Measurements from ENCODE around the gene NAT9.

The NAT9 gene

DNA sequence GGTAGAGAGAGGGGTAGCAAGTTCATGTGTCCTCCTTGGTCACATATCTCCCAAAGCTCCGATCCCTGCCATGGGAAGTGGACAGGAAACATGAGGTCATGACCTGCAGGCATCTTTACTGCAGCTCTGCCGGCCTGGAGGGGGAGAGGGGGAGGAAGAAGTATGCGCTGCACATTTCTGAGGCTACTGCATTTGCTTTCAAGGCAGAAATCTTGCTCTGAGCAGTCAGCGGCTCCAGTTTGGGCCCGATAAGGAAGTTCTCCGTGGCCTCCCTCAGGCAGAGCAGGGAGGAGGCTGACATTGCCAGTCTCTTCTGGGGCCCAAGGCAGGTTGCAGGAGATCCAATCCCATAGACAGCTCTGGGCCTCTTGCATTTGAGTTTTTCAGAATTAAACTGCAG is 29.2 kb downstream of the NAT9 start:
- no peak for DNase-seq

DNA sequence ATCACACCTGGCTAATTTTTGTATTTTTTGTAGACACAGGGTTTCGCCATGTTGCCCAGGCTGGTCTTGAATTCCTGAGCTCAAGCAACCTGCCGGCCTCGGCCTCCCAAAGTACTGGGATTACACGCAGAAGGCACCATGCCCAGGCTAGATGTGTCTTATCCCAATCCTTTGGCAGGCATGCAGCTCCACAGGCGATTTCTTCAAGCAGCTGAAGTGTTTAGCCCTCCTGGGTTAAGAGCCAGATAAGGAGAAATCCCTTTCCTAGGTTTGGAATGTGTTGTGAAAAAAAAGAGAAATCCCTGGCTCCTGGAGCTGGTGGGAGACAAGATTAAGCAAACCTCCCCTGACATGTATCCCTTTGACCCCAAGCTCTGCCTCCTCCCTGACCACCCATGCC is 29.8 kb downstream of the NAT9 start:
- DNase-seq = no peak

DNA sequence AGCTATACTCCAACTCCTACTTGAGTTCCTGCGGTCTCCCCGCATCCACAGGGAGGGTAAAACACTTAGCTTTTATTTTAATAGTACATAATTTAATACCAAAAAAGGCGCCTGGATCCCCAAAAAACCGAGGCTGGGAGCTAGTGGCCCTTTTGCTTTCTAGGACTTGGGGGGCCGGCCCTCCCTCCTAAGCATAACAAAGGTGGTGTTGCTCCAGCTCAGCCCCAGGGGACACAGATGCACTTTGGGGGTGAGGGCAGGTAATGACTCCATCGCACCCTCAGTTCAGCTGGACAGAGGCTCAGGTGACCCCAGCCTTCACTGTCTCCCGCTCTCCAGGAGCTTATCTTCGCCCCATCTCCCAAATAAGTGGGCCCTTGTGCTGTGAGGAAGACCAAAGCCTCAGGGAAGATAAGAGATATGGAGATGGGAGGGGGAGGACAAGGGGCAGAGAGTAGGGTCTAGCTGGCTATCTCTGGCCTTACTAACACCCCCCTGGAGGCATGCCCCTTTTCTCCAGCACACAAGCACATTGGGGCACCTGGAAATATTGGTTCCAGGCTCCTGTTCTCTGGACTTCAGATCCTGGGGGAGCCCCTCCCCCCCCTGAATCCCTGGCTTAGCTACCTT is 30.5 kb downstream of the NAT9 start:
- no peak for DNase-seq

DNA sequence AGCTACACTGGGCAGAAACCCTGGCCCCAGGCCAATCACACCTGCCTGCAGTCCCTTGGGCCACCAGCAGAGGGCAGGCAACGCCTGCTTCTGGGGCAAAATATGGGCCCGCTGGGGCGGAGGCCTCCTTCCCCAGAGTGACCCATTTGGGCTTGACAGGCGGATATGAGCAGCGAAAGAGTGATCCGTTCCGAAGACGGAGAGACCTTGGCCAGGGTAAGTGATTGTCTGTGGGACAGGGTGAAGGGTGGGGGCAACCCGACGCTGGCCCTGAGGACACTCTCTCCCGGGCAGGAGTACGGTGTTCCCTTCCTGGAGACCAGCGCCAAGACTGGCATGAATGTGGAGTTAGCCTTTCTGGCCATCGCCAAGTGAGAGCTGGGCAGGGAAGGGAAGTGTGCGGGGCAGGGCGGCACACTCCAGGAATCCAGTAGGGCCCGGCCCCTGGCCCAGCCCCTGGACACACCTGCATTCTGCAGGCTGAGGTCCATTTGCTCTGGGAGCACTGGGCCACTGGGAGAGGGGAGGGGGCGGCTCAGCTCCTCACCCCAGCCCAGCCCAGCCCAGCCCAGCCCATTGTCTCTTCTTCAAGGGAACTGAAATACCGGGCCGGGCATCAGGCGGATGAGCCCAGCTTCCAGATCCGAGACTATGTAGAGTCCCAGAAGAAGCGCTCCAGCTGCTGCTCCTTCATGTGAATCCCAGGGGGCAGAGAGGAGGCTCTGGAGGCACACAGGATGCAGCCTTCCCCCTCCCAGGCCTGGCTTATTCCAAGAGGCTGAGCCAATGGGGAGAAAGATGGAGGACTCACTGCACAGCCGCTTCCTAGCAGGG is 31.2 kb downstream of the NAT9 start:
- DNase-seq = peak in 49 of 51 donors; percentile 32 to 95 (median 73)

DNA sequence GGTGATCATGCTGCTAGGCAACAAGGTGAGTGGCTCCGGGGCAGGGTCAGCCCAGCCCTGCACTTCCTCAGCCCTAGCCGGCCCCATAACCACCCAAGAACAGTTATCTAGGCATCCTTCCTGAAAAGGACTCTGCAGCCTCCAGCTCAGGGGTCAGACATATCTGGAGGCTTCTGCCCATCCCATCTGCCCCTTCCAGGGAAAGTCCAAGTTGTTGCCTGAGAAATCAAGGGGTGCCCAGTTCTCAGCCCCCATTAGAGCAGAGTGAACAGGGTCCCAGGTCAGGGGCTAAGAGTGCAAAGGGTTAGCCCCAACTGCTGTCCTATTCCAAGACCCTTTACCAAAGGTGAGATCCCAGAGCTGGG is 31.8 kb downstream of the NAT9 start:
- no peak for DNase-seq

DNA sequence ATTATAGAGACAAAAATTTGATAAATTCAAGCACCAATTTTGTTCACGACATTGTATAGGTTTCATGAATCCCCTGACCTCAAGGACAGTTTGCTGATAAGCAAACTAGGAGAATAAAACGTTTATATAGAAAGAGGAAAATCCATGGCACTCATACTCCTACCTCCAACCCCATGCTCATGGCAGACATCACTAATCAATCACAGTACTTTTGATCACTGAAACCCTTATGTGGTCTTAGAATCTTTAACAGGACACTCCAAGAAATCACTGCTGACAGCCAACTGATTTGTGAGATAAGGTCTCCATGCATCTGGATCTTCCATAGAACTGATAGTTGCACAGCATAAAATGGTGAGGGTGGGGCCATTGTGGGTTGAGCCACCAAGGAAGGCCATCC is 32.4 kb downstream of the NAT9 start:
- no peak for DNase-seq

DNA sequence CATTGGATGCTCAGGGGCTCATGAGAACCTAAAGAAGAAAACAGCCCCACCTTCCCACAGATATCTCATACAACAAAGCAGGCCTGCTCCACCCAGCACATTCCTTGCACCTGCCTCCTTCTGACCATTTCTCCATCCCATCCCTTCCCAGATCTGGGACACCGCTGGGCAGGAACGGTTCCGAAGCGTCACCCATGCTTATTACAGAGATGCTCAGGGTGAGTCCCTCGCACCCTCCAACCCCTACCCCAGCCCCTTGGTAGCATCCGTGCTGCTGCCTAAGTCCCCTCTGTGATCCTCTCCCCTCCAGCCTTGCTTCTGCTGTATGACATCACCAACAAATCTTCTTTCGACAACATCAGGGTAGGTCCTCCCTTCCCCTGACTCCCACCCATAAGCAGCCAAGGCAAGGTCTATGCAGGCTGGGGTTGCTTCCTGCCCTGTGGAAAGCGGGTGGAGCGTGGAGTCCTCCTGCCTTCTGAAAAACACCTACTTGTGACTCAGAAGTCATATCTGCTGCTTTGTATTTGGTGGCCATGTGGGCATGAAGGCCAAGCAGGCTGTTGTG is 33.1 kb downstream of the NAT9 start:
- DNase-seq = no peak

DNA sequence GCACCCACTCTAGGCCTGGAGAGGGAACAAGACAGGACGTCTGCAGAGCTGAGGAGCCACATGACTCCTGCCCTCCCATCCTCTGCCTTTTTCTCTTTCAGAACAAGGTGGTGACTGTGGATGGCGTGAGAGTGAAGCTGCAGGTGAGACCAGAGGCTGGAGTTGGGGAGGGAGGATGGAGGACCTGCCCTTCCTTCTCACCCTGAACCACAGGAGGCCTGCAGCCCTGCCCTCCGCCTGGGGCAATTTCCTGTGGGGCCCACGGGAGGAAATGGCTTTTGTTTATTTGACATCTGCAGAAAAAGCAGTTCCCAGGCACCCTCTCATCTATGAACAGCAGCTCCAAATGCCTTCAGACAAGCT is 34.0 kb downstream of the NAT9 start:
- DNase-seq = no peak

DNA sequence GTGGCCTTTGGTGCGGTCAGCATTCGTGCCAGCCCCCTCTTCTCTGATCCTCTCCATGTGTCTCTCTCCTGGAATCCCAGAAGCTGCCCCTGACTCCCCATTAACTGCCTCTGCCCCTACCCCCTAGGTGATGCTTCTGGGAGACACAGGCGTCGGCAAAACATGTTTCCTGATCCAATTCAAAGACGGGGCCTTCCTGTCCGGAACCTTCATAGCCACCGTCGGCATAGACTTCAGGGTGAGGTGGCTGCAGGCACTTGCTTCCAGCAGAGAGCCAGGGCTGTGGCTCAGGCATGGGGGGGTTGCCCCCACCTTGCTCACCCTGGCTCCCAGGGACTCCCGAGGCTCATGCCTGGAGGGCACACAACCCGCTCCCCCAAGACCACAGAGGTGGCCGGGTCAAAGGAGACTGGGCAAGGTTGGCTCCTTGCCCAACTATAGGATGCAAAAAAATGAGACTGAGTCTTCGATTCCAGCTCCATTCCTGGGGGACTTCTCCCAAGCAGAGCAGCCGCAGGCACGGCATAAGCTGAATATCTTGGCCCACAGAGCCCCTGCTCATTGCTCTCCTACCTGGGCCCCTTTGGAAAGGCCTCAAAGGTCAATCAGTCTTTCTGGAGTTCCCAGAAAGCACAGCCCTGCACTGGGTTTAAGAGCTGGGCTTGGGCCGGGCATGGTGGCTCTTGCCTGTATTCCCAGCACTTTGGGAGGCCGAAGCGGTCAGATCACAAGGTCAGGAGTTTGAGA is 35.3 kb downstream of the NAT9 start:
- no peak for DNase-seq

DNA sequence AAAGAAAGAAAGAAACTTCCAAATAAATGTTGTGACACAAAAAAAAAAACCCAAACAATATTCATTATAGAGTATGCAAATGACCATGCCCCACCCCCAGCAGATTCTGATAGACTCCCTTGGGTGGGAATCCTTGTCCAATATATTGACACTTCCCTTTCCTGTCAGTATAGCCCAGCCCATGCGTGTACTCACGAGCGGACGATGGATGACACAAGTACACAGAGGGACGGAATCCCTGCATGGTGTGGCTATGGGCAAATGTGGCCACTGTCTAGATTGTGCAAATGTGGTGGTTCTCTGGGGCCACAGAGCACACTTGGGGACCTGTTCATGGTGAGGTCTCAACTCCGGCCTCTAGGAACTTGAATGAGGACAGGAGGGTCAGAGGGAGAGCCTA is 36.0 kb downstream of the NAT9 start:
- no peak for DNase-seq

DNA sequence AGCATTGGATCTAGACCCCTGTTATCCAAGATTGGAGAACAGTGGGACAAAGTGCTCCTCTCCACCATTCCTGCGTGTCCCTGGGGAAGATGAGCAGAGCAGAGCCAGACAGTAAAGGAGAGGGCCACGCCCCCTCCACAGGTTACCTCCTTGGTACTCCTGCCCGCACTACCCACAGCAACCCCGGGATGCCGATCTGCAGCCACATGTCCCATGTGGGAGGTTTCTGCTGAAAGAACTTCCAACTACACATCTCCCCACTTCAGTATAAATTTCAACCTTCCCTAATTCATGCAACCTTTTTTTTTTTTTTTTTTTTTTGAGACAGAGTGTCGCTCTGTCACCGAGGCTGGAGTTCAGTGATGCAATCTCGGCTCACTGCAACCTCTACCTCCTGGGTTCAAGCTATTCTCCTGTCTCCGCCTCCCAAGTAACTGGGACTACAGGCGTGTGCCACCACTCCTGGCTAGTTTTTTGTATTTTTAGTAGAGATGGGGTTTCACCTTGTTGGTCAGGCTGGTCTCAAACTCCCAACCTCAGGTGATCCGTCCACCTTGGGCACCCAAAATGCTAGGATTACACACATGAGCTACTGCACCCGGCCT is 36.8 kb downstream of the NAT9 start:
- no peak for DNase-seq

DNA sequence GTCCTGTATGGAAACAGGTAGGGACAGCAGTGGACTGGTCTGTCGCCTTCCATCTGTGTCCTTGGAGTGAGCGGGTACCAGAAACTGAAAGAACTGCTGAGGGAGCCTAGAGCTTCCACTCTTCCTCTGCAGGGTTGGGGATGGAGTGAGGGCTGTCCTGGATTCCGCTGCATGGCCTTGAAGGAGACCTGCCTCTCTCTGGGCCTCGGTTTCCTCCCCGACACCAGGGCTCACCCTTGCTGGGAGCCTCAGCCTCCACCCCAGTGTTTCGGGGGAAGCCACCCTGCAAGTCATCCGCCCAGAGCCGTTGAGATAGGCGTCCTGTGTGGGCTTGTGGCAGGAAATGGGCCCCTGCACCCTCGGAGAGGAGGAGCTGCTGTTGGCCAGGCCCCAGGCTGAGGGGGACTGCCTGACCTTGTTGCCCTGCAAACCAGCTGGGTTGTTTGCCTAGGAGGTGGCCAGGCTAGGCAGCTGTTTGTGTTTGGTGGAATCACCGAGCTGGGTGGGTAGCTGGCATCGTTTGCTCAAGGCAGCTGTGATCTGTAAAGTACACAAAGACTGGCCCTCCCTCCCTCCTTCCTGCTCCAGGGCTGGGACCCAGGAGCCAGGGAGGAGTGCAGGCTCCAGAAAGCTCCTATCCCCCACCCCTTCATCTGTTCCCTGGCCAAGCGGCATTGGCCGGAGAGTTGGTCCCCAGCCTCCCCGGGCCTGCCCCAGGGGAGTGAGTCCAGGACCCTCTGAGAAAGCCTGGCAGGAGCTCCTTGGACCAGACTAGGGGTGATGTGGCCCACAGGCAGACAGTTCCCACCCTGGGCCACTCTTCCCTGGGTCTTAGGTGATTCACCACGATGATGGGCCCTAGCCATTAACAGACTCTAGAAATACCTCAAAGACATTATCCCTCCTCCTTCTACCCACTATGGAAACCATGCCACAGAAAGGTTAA is 37.8 kb downstream of the NAT9 start:
- DNase-seq = no peak

DNA sequence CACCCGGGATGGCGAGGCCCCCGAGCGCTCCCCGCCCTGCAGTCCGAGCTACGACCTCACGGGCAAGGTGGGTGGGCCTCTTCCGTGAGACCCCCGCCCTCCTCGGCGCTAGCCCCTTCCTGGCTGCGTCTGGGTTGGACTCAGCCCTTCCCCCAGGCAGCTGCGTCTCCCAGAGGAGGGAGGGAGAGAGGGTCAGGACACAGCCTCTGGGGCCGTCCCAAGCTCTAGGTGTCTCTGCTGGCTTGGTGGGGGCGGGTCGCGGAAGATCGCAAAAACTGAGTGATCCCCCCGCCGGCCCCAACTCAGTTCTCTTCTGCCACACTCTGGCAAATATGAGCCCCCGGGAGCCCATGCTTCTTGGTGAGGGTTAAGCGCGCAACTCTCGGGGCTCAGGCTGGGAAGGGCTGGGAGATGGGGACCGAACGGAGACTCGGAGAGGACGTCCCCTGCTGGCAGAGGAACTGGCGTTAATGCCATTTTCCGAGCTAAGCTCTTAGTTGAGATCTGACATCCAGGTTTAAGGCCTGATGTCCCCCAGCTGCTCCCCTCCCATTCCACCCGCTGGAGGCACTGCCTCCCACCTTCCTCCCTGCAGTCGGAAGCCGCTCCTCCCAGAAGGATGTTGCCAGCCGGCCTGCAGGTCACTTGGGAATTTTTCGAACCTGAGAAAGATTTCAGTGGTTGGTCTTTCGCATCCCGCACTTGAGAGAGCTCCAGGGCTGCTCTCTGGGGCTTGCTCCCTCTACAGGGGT is 38.7 kb downstream of the NAT9 start:
- DNase-seq = no peak

DNA sequence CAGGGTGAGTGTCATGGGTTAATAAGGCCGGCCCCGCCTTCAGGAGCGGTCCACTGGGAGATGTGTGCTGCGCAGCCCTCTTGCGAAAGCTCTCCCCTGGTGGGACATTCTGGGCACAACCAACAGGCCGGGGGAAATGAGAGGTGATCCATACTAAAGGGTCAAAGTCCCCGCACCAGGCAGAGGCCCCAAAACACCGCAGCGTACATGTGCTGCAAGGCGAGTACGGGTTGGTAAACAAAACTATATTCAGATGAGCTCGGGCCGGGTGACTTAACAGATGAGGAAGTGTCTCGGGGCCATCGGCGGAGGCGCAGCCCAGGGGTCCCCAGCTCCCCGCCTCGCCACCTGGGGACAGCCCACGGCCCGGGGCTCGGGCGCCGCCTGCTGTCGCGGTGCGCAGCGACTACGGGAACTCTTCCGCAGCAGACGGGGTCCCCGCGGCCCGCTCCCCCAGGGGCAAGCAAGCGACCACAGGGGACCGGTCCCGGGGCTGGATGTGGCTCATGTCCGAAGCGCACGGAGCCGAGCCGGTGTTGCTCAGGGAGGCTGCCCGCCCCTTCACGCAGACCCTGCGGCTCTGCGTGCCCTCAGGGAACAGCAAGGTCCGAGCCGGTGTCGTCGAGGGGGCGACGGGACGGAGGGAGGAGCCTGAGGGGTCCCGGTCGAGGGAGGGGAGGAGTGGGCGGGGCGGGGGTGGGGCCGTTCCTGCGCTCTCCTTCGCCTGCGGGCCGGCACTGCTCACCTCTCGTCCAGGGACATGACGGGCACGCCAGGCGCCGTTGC is 39.4 kb downstream of the NAT9 start, which contains the start of gene RAB37:
Gene RAB37 (plus strand): TSS at position 744 of the 786 bp plus-strand sequence. CDS start 17 bp downstream, at position 761.
- DNase-seq = no peak

DNA sequence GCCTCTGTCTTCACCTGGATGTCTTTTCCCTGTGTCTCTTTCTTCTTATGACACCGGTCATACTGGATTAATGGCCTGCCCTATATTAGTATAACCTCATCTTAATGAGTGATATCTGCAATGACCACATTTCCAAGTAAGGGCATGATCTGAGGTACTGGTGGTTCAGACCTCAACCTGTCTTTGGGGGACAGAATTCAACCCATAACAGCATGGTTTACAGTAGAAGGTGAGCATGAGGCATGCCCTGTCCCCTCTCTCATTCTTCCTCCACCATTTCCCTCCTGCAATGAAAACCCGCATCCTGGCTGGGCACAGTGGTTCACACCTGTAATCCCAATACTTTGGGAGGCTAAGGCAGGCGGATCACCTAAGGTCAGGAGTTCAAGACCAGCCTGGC is 41.9 kb downstream of the NAT9 start:
- no peak for DNase-seq

DNA sequence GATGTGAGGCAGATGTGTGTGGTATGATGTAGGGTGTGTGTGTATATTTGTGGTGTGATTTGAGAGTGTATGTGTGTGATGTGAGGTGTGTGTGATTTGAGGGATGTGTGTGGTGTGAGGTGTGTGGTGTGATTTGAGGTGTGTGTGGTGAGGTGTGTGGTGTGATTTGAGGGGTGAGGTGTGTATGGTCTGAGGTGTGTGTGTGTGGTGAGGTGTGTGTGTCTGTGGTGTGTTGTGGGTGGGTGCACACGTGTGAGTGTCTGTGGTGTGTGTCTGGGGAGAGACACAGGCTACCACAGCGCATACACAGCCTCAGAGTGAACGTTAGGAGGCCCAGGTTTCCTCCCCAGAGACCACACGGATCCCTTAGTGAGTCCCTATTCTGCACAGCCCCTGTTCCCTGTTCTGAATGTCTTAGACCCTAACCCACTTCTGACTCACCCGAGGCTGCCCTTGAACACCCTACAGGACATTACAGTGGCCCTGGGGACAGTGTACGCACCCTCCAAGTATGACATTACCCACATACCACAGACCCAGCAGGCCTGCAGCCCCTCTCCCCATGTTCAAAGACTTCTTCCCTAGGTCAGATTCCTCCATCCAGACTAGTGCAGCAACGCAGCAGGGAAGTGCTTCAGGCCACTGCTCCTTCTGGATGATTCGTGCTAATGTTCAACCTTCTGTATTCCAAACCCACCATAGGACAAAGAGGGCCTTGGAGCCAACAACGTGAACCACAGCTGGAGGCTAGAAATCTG is 42.6 kb downstream of the NAT9 start:
- DNase-seq = no peak

DNA sequence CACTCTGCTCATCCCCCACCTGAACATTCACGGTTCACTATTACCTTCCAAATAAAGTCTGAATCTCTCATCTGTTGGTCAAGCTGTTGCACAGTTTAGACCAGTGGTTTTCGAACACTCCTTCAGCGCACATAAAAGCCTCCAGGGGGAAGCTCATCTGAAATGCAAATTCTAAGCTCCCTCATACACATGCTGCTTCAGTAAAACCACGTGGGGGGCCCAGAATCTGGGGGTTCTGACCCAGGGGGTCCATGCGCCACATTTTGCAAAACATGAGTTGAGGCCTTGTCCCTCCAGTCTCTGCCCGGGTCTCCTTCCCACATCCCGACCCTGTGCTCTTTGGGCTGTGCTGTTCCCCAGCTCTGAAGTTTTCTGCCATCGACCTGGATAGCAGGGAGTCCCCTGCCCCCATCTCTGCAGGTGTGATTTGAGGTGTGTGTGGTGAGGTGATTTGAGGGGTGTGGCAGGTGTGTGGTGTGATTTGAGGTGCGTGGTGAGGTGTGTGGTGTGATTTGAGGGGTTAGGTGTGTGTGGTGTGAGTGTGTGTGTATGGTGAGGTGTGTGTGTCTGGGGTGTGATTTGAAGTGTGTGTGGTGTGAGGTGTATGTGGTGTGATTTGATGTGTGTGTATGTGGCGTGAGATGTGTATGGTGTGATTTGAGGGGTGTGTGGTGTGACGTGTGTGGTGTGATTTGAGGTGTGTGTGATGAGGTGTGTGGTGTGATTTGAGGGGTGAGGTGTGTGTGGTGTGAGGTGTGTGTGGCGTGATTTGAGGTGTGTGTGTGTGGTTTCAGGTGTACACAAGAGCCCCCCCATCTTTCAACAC is 43.9 kb downstream of the NAT9 start:
- DNase-seq = no peak

DNA sequence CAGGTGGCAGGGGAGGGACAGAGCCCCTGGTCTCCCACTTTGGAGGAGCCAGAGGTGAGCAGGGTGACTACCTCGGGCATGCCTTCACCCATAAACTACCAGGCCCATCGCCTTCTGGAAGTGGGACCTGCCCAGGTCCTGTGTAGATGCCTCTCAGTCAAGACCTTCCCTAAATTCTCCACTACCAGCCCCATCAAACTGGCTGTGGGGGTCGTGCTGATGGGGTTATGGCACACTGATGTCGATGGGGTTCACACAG is 44.9 kb downstream of the NAT9 start:
- no peak for DNase-seq
